Putamen (tissue), 1 donor: ENCODE measurements around the gene ABI3BP.
A peak's percentile ranks its signal among the peaks of the same experiment; 100 is the strongest.

ENCODE experiments used
- DNase-seq: peaks from one replicate; pipeline ENCODE4 v3.0.0-alpha.2; 2016; ENCODE audit warnings: low spot score

The ABI3BP gene

DNA sequence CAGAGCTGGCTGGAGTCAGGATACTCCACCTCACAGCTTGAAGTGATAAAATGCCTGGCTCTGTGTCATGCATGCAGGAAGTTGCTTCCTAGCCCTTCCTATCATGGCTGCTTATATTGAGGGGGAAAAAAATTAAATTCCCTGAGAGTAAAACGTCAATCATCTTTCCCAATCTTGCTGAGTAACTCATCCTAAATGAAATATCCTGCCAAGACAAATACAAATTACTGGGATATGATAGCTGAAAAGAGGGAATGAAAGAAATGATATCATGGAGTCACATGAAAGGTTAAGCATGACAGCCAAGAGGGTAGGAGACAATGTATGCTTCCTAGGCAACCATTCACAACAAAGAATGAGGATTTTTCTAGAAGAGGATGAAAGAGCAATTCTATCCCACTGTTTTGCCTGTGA is 110.6 kb downstream of the ABI3BP start:
- no peak for DNase-seq

DNA sequence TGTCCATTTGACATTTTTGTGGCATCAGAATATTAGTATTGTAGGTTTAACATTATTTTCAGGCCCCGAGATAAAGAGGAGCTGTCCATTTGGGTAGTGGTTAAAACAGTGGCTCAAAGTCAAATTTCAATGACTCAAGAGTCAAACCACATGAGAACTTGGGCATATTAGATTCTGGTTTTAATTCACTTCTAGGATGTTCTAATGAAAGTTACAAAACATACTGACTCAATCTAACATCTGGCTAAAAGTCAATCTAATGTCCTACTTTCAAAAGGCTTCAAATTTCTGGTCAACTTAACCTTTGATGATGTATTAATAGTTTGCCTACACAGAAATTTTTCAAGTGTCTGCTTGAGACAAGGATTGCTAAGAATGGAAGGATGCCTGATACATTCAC is 112.4 kb downstream of the ABI3BP start:
- DNase-seq: no peak

DNA sequence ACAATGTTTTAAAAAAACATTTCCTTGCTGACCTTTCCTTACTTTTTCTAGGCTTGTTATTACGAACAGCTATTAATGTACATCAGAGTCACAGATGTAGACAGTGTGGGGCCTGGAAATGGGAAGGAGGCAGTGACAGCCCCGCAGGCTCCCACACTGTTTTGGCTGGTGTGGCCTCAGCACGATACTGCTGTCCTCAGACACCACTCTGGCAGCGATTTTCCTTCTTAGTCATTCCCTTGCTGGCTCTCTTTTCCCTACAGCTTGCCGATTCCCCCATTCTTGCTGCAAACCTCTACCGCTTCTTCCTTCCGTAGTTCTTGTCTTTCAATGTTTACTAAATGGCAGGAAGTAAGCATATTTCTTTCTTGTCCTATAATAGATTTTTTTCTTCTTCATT is 113.1 kb downstream of the ABI3BP start:
- no peak for DNase-seq

DNA sequence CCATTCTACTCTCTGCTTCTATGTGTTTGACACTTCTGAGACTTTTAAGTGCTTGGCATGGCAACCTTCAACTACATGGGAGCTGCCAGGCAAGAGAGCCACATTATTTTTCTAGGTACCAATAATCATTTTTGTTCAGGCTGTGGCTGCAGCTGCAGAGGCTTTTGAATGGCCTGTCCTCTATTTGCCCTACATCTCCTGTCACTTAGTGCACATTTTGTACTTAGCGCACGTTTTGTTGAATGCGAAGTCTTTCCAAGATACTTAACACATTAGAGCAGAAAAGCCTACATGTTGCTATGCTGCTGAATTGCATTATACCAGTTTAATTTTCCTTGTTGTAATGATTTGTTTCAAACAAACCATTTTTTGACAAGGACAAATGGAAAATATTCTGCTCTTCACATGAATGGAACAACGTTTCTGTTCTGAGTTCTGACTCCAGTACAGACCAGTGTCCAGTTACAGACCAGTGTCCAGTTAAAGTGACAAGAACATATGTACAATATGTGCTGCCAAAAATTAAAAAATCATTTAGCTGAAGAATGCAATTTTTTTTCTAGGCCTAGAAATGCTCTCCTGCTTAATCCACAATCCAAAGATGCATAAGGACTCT is 113.9 kb downstream of the ABI3BP start:
- DNase-seq: no peak

DNA sequence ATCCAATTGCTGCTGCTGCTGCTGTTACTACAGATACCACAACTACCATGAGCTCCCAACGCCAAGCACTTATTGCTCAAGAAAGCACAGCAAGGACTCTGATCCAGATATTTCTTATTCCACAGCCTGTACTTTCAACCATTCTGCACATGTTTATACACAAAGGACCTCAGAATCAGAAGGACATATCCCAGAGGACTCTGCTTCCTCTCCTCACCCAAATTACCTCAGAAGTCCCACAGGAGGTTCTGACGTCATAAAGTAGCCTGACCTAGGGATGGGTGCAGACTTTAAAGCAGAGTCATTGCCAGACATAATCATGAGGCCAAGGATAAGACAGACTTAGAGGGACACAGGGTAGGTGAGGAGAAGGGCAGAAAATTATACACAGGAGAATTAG is 115.9 kb downstream of the ABI3BP start:
- no peak for DNase-seq

DNA sequence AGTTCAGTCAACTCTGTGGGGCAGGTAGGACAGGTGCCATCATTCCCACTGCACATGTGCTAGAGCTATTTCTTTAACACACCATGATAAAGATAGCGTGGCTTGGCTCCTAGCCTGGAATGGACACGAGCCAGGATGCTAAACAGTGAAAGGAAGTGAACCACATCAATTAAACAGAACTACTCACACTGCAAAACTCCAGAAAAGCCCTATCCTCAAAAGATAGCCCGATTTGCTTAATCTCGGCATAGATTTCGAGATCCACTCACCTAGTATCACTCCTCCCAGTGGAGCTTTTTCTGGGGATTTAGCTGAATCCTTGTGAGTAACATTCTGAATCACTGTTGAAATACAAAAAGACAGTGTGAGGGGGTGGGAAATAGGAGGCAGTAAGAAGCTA is 118.0 kb downstream of the ABI3BP start:
- DNase-seq: peak; percentile 49

DNA sequence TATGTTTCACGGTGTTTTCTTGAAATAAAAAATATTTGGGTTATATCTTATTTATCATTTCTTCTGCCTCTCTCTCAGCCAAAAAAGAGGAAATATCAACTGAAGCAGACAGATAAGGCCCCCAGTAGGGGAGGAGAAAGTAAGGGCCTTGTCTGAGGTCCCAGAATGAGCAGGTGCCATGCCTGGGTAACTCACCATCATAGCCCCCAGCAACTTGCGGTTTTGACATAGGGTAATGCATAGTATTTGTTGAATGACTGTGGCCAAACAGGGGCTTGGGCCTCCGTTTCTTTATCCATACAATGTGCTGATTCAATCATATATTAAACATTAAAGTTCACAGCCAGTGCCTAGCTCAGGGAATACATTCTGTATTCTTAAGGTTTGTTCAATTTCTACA is 119.6 kb downstream of the ABI3BP start:
- no peak for DNase-seq

DNA sequence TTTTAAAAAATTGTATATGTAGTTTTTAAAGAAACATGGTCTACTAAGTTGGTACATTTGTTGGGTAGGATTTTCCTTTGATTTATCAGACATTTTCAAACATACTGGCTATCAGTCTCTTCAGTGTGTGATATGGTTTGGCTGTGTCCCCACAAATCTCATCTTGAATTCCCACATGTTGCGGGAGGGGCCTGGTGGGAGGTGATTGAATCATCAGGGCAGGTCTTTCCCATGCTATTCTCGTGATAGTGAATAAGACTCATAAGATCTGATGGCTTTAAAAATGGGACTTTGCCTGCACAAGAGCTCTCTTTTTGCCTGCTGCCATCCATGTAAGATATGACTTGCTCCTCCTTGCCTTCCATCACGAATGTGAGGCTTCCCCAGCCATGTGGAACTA is 121.9 kb downstream of the ABI3BP start:
- no peak for DNase-seq

DNA sequence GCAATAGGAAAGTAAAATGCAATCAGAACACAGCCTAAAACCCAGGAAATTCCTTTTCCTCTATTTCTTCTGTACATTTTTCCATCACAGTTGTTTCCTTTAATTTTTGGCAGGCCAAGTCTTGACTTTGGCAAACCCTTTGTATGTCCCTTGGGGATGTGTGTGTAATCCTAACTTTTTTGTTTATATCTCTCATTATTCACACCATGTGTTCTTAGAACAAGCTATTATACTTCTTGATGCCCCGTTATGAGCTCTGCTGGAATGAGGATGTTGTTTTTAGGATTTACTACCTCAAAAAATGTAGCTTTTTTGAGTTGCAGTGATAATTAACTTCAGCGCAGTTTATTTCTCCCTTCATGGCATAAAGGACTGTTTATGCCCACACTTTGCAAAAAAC is 123.4 kb downstream of the ABI3BP start:
- DNase-seq: no peak

DNA sequence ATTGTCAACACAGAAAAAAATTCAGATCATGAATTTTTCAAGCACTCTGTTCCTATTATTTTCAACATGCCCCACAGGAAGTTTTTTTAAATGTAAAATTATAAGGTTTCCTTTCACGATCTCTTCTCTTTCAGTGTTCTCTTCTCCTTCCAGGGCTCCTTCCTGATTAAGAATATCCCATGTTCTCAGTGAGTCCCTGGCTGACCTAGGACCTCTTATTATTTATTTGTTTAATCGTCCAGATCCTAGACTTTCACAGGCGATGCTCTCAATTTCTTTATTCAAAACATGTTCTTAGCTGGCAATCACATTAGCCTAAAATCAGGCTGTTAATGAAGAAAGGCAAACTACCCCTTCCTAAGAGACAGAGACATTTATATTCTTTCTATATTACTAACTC is 124.3 kb downstream of the ABI3BP start:
- no peak for DNase-seq

DNA sequence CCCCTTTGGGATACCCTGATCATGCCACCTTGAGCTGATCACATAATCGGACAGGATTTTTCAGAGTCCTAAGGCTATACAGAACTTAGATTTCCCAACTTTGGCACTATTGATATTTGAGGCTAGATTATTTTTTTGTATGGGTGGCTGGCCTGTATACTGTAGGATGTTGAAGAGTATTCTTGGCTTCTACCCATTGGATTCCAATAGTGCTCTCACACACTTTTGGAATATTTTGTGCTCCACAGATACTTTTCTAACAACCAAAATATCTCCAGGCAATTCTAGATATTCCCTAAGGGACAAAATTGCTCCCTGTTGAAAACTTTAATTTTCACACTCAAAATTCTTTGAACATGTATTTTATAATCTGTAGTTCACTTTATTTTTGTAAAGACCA is 125.1 kb downstream of the ABI3BP start:
- no peak for DNase-seq

DNA sequence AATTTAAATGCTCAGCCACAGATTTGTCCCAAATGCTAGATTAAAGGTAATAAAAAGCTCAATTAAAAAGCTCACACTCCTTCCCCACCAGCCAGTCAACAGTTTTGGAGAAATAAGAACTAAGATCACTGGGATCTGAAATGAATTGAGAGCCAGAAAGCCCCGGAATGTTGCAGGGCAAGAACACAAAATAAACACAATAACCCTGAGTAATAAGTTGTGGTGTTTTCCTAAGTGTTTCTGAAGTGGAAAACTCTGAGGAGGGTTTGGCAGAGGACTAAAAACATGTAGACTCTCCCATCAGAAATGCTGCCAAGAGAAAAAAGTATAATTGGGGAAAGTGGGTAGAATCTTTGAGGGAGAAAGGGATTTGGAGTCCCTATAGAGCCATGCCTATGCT is 127.8 kb downstream of the ABI3BP start:
- no peak for DNase-seq

DNA sequence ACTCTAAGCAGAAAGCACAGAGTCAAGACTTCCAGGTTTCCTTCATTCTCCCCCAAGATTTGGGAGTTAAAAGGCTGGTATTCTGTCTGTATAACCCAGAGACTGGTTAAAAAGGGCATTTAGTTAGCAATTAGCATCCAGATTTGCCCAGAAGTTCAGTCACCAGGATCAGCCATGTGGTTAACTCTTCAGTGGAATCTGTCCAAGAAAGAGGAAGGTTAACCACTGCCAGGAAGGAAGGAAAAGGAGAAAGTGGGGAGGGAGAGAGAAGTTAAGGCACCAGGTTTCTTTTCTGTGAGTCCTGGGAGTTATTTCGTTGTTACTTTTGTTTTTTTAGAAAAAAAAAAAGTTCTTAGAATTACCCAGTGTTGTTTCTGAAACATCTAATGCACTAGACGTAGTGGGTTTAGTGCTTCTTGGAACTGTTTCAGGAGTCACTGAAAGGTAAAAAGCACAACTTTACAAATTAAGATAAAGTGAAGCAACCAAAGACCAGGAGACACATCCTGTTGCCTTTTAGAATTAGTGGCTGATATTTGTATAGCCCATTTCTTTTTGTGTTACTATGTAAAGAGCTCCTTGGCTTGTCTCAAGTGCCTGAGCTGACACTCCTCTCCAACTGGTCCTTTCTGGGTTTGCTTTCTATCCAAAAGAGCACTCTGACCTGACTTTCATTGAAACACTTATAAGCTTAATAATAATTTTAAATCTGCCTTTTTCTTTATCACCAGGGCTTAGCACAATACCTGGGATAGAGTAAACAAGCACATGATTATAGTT is 128.6 kb downstream of the ABI3BP start:
- no peak for DNase-seq

DNA sequence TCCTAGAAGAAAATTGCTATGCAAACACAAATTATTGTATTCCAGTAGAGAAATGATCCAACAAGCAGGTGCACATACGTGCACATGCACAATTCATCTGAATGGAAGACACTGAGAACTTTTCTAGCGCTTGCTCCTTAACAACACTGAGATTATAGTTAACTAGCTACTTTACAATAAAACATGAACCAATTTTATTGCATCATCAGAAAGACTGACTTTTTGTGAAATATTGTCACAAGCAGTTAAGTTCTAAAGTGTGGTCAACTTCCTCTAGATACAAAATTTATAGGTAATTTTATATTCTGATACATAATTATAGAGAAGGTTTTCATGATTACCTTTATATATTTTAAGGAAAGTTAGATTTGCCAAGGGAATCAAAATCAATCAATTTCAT is 135.4 kb downstream of the ABI3BP start:
- no peak for DNase-seq

DNA sequence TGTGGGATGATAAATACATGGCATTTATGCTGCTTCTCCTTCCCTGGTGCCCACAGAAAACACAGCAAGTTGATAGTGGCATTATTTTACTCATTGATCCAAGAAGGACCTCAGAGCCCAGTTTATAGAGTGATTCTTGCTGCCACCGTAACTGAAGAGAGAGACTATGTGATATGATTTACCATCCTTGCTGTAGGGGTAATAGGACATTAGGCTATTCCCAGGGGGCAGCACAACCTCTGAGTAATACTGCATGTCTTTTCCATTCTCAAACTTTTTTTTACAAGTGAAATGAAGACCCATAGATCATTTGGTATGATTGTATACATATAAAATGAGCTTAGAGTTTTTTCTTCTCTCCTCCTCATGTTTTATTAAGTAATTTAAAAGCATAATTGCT is 136.4 kb downstream of the ABI3BP start:
- no peak for DNase-seq

DNA sequence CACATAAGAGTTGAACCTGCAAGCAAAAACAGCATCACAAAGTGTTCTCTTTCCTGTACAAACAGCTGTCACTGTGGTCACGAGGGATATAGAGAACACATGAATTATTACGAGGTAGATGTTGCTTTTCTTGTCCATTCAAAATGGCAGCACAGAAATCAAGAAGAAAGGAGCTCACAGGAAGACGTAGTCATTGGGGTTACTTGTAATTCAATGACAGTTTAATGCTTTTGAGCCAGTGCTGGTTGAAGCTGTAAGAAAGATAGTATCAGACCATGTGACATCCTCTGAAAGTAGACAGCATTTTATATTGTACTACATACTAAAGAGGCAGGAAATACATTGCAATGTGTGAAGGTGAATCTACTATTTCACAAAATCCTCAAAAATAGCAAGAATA is 140.4 kb downstream of the ABI3BP start:
- no peak for DNase-seq

DNA sequence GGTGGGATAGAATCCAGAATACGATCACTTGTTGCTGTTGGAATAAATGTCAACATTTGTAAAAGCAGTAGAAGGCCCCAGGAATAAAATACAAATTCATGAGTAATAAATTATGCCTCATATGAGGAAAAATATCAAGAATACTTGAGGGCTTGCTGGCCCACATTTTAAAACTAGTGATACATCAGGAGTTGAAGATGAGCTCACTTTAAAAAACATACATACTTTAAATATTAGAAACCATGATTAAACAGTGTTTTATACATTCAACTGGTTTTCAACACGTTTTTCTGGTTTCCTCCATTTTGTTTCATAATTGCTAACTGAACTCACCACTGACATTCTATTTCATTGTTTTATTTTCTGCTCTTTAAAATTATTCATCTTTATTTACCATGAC is 142.5 kb downstream of the ABI3BP start:
- no peak for DNase-seq

DNA sequence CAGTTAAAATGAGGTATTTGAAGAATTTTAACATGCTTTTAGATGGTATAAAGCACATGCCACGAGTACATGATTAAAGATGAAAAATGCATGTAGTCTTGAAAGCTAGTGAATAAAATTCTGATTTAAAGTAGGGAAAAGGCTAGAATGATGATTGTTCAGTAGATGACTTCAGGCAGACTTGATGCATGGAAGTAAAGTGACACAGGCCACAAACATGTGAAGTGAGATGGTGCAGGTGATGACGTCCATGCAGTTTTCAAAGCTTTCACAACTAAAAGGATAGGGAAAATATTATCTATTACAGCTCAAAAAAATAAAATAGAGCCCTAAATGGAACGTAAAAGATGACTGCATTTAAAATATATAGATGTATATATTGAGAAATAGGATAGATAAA is 143.1 kb downstream of the ABI3BP start:
- no peak for DNase-seq

DNA sequence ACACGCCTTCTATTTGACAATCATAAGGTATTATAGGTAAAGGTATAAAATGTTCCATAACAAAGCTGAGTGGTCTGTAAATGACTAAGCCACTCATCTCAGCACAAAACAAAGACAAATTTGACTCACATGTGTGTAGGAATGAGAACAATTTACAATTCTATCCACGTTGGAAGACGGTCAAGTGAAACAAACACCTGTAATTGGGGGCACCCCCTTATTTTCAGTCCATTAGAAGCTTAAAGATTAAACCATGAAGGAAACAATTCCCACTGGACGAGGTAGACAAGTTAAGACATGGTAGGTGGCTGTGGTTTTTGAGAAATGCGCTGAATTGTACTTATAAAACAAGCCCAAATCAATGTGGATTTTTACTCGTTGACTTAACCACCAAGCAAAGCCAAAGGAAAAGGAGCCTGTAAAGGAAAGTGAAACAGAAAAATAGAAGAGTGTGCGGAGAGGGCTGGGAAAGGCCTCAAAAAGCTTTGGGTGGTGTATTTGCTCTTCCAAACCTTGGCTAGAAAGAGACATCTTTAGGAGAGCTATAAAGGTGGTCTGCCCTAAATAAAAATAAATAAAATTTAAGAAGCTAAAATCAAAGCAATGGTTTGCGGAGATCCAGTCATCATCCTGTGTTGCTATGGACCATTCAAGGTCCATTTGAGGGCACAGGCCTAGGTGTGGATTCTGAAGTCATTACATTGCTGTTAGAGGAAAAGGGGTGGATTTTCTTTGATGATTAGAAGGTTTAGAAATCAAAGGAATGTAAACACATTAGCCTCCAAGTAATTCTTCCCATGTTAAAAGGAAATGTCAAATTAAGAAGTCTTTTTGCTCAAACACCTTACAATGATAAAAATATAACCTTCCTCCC is 148.9 kb downstream of the ABI3BP start:
- DNase-seq: no peak

DNA sequence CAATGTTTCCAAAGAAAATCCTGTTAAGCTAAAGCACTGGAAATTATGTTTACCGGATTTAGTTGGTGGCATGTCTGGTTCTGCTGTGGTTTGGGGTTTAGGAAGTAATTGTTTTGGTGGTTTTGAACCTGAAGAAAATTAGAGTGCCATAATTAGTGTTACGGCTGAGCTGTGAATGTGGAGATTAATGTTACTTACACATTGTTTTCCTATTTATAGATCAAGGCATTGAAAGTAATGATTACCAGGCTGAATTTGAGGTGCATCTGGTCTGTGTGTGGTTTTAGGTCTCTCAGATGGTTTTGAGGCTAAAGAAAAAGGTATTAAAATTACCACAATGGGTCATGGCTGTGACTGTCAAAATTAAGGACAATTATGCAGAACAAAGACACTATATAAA is 155.1 kb downstream of the ABI3BP start:
- no peak for DNase-seq

DNA sequence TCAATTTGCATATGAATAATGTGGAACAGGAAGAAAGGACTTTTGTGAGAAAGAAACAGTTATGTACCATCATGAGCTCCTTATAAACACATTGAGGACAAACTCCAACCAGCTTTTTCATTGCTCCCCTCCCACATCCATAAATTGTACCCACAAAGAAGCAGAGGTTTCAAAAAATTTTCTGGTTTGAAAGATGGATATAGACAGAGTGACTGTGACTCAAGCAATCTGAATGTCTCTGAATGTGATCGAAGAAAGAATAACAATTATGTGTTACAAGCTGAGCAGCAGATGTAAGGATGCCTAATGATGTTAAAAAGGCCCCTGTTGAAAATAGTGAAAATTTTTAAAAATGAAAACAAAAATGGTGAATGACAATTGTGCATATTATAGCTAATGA is 156.6 kb downstream of the ABI3BP start:
- no peak for DNase-seq

DNA sequence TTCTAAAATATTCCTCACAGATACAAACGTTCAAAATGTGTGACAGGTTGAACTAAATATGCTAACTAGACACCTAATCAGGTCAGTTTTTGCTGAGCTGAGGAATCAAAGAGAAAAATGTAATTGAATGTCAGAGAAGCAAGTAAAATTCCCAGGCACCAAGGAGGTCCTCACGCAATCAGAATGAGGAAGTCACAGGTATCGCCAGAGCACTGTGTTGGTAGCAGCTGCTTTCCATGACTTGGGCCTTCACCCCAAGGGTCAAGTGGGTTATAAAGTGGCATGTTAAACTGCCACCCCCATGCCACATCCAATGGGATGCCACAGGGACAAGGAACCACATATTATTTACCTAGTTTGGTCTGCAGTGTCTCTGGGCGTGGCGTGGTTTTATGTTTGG is 158.9 kb downstream of the ABI3BP start:
- no peak for DNase-seq

DNA sequence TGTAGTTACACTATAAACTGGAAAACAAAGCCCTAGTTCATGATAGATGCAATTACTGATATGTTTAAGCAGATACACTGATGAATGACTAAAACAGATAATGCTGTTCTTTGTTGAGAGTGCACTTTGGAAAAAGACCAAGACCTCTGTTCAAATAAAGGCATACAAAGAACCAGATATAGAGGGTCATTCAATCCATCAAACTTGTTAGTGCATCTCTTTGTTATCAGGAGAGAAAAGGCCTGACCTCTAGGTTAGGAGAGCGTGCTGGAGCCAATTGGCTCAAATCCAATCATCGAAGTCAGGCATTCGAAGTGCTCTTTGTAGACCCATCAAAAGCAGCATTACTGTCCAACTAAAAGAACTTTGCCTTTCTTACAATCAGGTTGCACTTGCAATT is 159.7 kb downstream of the ABI3BP start:
- DNase-seq: peak; percentile 50
